Prostate gland (tissue), 2 donors: ENCODE measurements around the gene RFPL4AL1. TPM values are rescaled to one million over a fixed set of nuclear protein-coding genes. Genes with fewer than 3 reads are reported as not detected.
"Not testable (repeated sequence)": the region's sequence is repeated elsewhere in the genome, so short reads cannot be mapped to it uniquely, and the experiment has no call there.

Source experiments
- DNase-seq: peaks from one replicate; pipeline ENCODE4 v3.0.0-alpha.2; 2019; ENCODE audit warnings: low spot score
- H3K27ac ChIP-seq, 2 donors: fragments of 200-600 bp; sonication (generic); 2 replicates each; pipeline ENCODE4 v1.5.1; 2017 to 2019
- H3K27me3 ChIP-seq: fragments of 200-600 bp; sonication (generic); replicated peaks from 2 replicates; pipeline ENCODE4 v1.5.1; 2019; ENCODE audit not compliant: insufficient read depth
- H3K36me3 ChIP-seq, 2 donors: fragments of 200-600 bp; sonication (generic); 1 replicate in 1 of 2; 2 replicates in 1 of 2; pipeline versions ENCODE4 v1.5.1 to v1.8.1; 2017 to 2019
- H3K4me1 ChIP-seq: fragments of 200-600 bp; sonication (generic); replicated peaks from 2 replicates; pipeline ENCODE4 v1.5.1; 2019
- H3K4me3 ChIP-seq, 2 donors: fragments of 200-600 bp; sonication (generic); 2 replicates each; pipeline ENCODE4 v1.5.1; 2017 to 2019
- H3K9me3 ChIP-seq: fragments of 200-600 bp; sonication (generic); 2 replicates; pipeline ENCODE4 v1.5.1; 2017
- CTCF ChIP-seq, 4 experiments: fragments of 200-600 bp in 2 of 4; fragments of 450-650 bp in 2 of 4; sonication (generic) in 2 of 4; IDR thresholded peaks; 1 replicate in 3 of 4; 2 replicates in 1 of 4; pipeline ENCODE4 v1.5.1; 2016 to 2019; ENCODE audit warnings: antibody characterized with exemption in 4 of 4, mild to moderate bottlenecking in 2 of 4, moderate library complexity in 2 of 4
- POLR2A ChIP-seq: fragments of 450-650 bp; IDR thresholded peaks from one replicate; pipeline ENCODE4 v1.6.1; 2016; ENCODE audit warnings: antibody characterized with exemption, mild to moderate bottlenecking
- POLR2AphosphoS5 ChIP-seq: sonication (generic); formaldehyde crosslinking; IDR thresholded peaks from one replicate; pipeline ENCODE4 v1.6.1; 2017; ENCODE audit warnings: antibody characterized with exemption
- WGBS: methylation state at CpG from one replicate; pipeline ENCODE4 v1.1.5; 2018; 5-methylcytosine and 5-hydroxymethylcytosine counted together
- intact Hi-C: fragments of 100-400 bp; cut with DNase I; formaldehyde crosslinking; loops from one replicate; pipeline ENCODE4 v1.14.2; 2022
- total RNA-seq, 2 donors: library from RNA; depleted of rRNA; stranded (reverse); fragments of >200 nt; gene quantifications; one replicate each; pipeline ENCODE4 v1.1.0, GENCODE V29; 2016

The RFPL4AL1 gene
- total RNA-seq, 2 donors from 2014 or later: not detected

- TF ChIP-seq POLR2A (no peak), CTCF (IDR thresholded peaks at IDR 0.05) (no peak), POLR2AphosphoS5 (no peak)
- no peak for DNase-seq
- Histone ChIP-seq H3K27ac (no peak overlapping the region), H3K36me3 (no peaks in the 10 kb centered on the region), H3K27me3 (no peaks in the 10 kb centered on the region), H3K4me3 (no peak overlapping the region), H3K9me3 (no peaks in the 10 kb centered on the region), H3K4me1 (no peaks in the 10 kb centered on the region)
- intact Hi-C loops: no loop called here
- 91% methylated on average over 6 of the region's 6 CpGs for WGBS
These were observed 18.2 kb upstream of the RFPL4AL1 start for GRCh38 chr19:55750715-55751114.

GRCh38 chr19:55753401-55753800 is 15.5 kb upstream of the RFPL4AL1 start:
- H3K27ac ChIP-seq: no peak overlapping the region
- DNase-seq: no peak
- H3K9me3 ChIP-seq: no peaks in the 10 kb centered on the region
- 59% methylated on average over 3 of the region's 3 CpGs for WGBS
- intact Hi-C loops: no loop called here
- no peak overlapping the region for H3K4me3 ChIP-seq
- H3K27me3 ChIP-seq: no peaks in the 10 kb centered on the region
- TF ChIP-seq POLR2AphosphoS5: no peak
- TF ChIP-seq POLR2A: no peak
- TF ChIP-seq CTCF (IDR thresholded peaks at IDR 0.05): no peak
- H3K4me1 ChIP-seq: no peaks in the 10 kb centered on the region
- H3K36me3 ChIP-seq: no peaks in the 10 kb centered on the region

- H3K4me1 ChIP-seq, H3K36me3 ChIP-seq, H3K27ac ChIP-seq, H3K9me3 ChIP-seq, H3K27me3 ChIP-seq, DNase-seq, intact Hi-C loops, H3K4me3 ChIP-seq: not testable (repeated sequence)
- WGBS: 80% methylated on average over 4 of the region's 4 CpGs
These were observed 12.1 kb upstream of the RFPL4AL1 start for GRCh38 chr19:55756808-55757207.

GRCh38 chr19:55758797-55759196 is 10.1 kb upstream of the RFPL4AL1 start, which contains the start of gene RFPL4A:
Gene RFPL4A (plus strand): TSS chr19:55759097. CDS start chr19:55761801, 2,704 bp downstream.
- H3K9me3 ChIP-seq, H3K4me3 ChIP-seq, H3K4me1 ChIP-seq, H3K27ac ChIP-seq, H3K36me3 ChIP-seq, DNase-seq, intact Hi-C loops, H3K27me3 ChIP-seq: not testable (repeated sequence)
- 81% methylated on average over 3 of the region's 3 CpGs for WGBS

- Histone ChIP-seq H3K4me3 (no peak overlapping the region), H3K27me3 (peaks cover 2% of the 10 kb centered on the region), H3K9me3 (no peaks in the 10 kb centered on the region), H3K4me1 (no peaks in the 10 kb centered on the region), H3K36me3 (no peaks in the 10 kb centered on the region), H3K27ac (no peak overlapping the region)
- intact Hi-C loops: no loop called here
- WGBS: 70% methylated on average over 7 of the region's 7 CpGs
- no peak for TF ChIP-seq POLR2AphosphoS5
- no peak for TF ChIP-seq CTCF (IDR thresholded peaks at IDR 0.05)
- no peak for TF ChIP-seq POLR2A
- DNase-seq: no peak
These were observed 2.5 kb upstream of the RFPL4AL1 start for GRCh38 chr19:55766466-55766865.

GRCh38 chr19:55769632-55770031 is 714 bp downstream of the RFPL4AL1 start:
- H3K4me3 ChIP-seq, intact Hi-C loops, H3K9me3 ChIP-seq, H3K4me1 ChIP-seq, DNase-seq, H3K27ac ChIP-seq, H3K36me3 ChIP-seq, H3K27me3 ChIP-seq: not testable (repeated sequence)
- 29% methylated on average over 2 of the region's 3 CpGs for WGBS

GRCh38 chr19:55777528-55777927 is 8.6 kb downstream of the RFPL4AL1 start:
- intact Hi-C loops: no loop called here
- no peak for DNase-seq
- H3K27ac ChIP-seq: no peak overlapping the region
- H3K36me3 ChIP-seq: no peaks in the 10 kb centered on the region
- no peaks in the 10 kb centered on the region for H3K9me3 ChIP-seq
- no peaks in the 10 kb centered on the region for H3K27me3 ChIP-seq
- TF ChIP-seq POLR2AphosphoS5 (no peak), POLR2A (no peak), CTCF (IDR thresholded peaks at IDR 0.05) (no peak)
- H3K4me3 ChIP-seq: no peak overlapping the region
- no peaks in the 10 kb centered on the region for H3K4me1 ChIP-seq
- 29% methylated on average over 7 of the region's 7 CpGs for WGBS
